Neural progenitor cell (in vitro differentiated cells): ENCODE results near the gene SUMO3.

Experiments
- EZH2 ChIP-seq: fragments of 200-600 bp; sonication (generic); IDR thresholded peaks from 2 replicates; pipeline ENCODE4 v1.6.1; 2017; ENCODE audit warnings: antibody characterized with exemption, mild to moderate bottlenecking, moderate library complexity
- EZH2phosphoT487 ChIP-seq: fragments of 200-600 bp; sonication (generic); IDR thresholded peaks from 2 replicates; pipeline ENCODE4 v1.6.1; 2017; ENCODE audit warnings: antibody characterized with exemption
- TF ChIP-seq, protein P1 (sequence below): fragments of 200-600 bp; sonication (generic); IDR thresholded peaks from 2 replicates; pipeline ENCODE4 v1.5.1; 2017; ENCODE audit warnings: antibody characterized with exemption, mild to moderate bottlenecking

DNA sequence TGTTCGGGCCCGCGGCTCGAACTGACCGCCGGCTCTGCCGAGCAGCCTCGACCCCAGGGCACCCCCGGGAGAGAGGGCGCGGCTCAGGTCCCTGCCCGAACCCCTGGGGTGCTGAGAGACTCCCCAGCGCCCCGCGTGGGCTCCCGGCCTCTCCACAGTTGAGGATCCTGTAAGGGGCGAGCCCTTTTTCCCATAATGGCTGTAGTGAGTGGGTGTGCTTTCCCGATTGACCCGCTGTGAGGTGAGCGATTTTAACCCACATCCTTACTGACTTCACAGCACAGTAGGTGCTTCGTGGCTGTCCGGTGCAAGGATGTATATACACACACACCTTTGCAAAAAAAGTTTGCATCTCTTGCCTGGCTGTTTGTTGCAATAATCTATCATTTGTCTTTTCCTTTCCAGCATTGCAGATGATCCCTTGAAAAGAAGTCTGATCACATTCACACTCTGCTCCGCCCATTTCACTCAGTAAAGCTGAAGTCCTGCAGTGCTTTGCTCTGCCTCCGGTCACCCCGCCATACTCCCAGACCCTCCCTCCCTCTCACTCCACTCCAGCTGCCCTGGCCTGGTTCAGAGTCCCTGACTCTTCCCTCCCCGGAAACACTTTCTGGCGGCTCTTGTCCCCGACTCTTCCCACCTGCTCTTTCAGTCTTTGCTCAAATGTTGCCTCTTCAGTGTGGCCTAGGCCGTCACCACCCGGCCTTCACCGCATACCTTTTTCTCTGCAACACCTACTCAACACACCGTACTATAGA lies 15.3 kb downstream of the SUMO3 start:
- TF ChIP-seq, protein P1, sequence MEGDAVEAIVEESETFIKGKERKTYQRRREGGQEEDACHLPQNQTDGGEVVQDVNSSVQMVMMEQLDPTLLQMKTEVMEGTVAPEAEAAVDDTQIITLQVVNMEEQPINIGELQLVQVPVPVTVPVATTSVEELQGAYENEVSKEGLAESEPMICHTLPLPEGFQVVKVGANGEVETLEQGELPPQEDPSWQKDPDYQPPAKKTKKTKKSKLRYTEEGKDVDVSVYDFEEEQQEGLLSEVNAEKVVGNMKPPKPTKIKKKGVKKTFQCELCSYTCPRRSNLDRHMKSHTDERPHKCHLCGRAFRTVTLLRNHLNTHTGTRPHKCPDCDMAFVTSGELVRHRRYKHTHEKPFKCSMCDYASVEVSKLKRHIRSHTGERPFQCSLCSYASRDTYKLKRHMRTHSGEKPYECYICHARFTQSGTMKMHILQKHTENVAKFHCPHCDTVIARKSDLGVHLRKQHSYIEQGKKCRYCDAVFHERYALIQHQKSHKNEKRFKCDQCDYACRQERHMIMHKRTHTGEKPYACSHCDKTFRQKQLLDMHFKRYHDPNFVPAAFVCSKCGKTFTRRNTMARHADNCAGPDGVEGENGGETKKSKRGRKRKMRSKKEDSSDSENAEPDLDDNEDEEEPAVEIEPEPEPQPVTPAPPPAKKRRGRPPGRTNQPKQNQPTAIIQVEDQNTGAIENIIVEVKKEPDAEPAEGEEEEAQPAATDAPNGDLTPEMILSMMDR: peak; percentile 9
- TF ChIP-seq EZH2phosphoT487 (no peak), EZH2 (no peak)
